Hindlimb muscle (tissue), 1 donor: ENCODE results near the gene SETD7. TPM values are rescaled to one million over a fixed set of nuclear protein-coding genes. Genes with fewer than 3 reads are reported as not detected.
A peak's percentile ranks its signal among the peaks of the same experiment; 100 is the strongest.

ENCODE experiments used
- DNase-seq: peaks from one replicate; pipeline ENCODE4 v3.0.0-alpha.2; 2013
- polyA plus RNA-seq: library from polyadenylated mRNA; unstranded; fragments of 120-200 nt; gene quantifications from one replicate; pipeline ENCODE4 v1.2.1, GENCODE V29; 2013; ENCODE audit not compliant: insufficient read length

SETD7 gene
- polyA plus RNA-seq, 1 donor = 107 TPM

- DNase-seq = peak; percentile 73
Observed at GRCh38 chr4:139568206-139568955, 12.4 kb upstream of the SETD7 start.

- no peak for DNase-seq
Observed at GRCh38 chr4:139567159-139567870, 11.3 kb upstream of the SETD7 start.

- DNase-seq = no peak
Observed at GRCh38 chr4:139564502-139564901, 8.5 kb upstream of the SETD7 start.

- DNase-seq = no peak
Observed at GRCh38 chr4:139563515-139563914, 7.5 kb upstream of the SETD7 start.

GRCh38 chr4:139562839-139563238 is 6.8 kb upstream of the SETD7 start:
- no peak for DNase-seq

- DNase-seq = no peak
Observed at GRCh38 chr4:139562067-139562684, 6.2 kb upstream of the SETD7 start.

GRCh38 chr4:139560406-139561104 is 4.5 kb upstream of the SETD7 start:
- DNase-seq = no peak

- no peak for DNase-seq
Observed at GRCh38 chr4:139559687-139560086, 3.7 kb upstream of the SETD7 start.

- DNase-seq = no peak
Observed at GRCh38 chr4:139559089-139559479, 3.1 kb upstream of the SETD7 start.

GRCh38 chr4:139558235-139559088 is 2.4 kb upstream of the SETD7 start:
- no peak for DNase-seq

- no peak for DNase-seq
Observed at GRCh38 chr4:139557556-139558110, 1.6 kb upstream of the SETD7 start.

- peak; percentile 71 for DNase-seq
Observed at GRCh38 chr4:139556724-139557555, 921 bp upstream of the SETD7 start.

GRCh38 chr4:139555705-139556070 is 331 bp downstream of the SETD7 start:
- DNase-seq = no peak

GRCh38 chr4:139554893-139555704 is 920 bp downstream of the SETD7 start:
- DNase-seq = peak; percentile 94

- no peak for DNase-seq
Observed at GRCh38 chr4:139554642-139554892, 1.5 kb downstream of the SETD7 start.

GRCh38 chr4:139553751-139554641 is 2.0 kb downstream of the SETD7 start:
- no peak for DNase-seq

GRCh38 chr4:139552517-139553307 is 3.3 kb downstream of the SETD7 start:
- DNase-seq = no peak

- no peak for DNase-seq
Observed at GRCh38 chr4:139550724-139551429, 5.1 kb downstream of the SETD7 start.
